Thyroid gland (tissue), 4 donors: ENCODE results near the gene SLC8A2. TPM values are rescaled to one million over a fixed set of nuclear protein-coding genes. Genes with fewer than 3 reads are reported as not detected.

Experiments
- DNase-seq, 2 donors: peaks; one replicate each; pipeline ENCODE4 v3.0.0-alpha.2; 2019
- H3K27ac ChIP-seq, 3 donors: fragments of 200-600 bp; sonication (generic); 1 replicate in 2 of 3; 2 replicates in 1 of 3; pipeline ENCODE4 v1.5.1; 2016 to 2019; ENCODE audit warnings: mild to moderate bottlenecking in 1 of 3, moderate library complexity in 1 of 3
- H3K27me3 ChIP-seq: fragments of 200-600 bp; sonication (generic); one replicate; pipeline ENCODE4 v1.5.1; 2019
- H3K36me3 ChIP-seq, 2 donors: fragments of 200-600 bp; sonication (generic); one replicate each; pipeline ENCODE4 v1.5.1; 2016 to 2019
- H3K4me1 ChIP-seq, 2 donors: fragments of 200-600 bp; sonication (generic); one replicate each; pipeline ENCODE4 v1.5.1; 2017 to 2019
- H3K4me3 ChIP-seq, 3 donors: fragments of 200-600 bp; sonication (generic); replicated peaks in 1 of 3; 1 replicate in 2 of 3; 2 replicates in 1 of 3; pipeline ENCODE4 v1.5.1; 2016; ENCODE audit warnings: mild to moderate bottlenecking in 1 of 3
- H3K9me3 ChIP-seq: fragments of 200-600 bp; sonication (generic); one replicate; pipeline ENCODE4 v1.5.1; 2017
- CTCF ChIP-seq, 6 experiments: fragments of 200-600 bp in 3 of 6; fragments of 450-650 bp in 3 of 6; sonication (generic) in 3 of 6; IDR thresholded peaks; one replicate each; pipeline ENCODE4 v1.5.1; 2016 to 2019; ENCODE audit warnings: antibody characterized with exemption in 6 of 6, mild to moderate bottlenecking in 2 of 6, inconsistent platforms in 1 of 6, moderate library complexity in 1 of 6
- POLR2A ChIP-seq, 2 donors: fragments of 450-650 bp; IDR thresholded peaks; one replicate each; pipeline ENCODE4 v1.6.1; 2017; ENCODE audit warnings: antibody characterized with exemption in 2 of 2, mild to moderate bottlenecking in 2 of 2, moderate library complexity in 1 of 2
- WGBS, 2 donors: methylation state at CpG; one replicate each; pipeline ENCODE4 v1.1.5; 2017; 5-methylcytosine and 5-hydroxymethylcytosine counted together
- intact Hi-C: fragments of 100-400 bp; cut with DNase I; formaldehyde crosslinking; loops from one replicate; pipeline ENCODE4 v1.15.1; 2023
- total RNA-seq, 4 donors: library from RNA; depleted of rRNA; stranded (reverse); fragments of >200 nt; gene quantifications; one replicate each; pipeline ENCODE4 v1.2.3, GENCODE V29; 2016

SLC8A2 gene
- total RNA-seq, 4 donors from 2014 or later = 0.29 to 0.59 TPM; not detected in 2

- H3K36me3 ChIP-seq = peaks cover 37 to 39% of the 10 kb centered on the region in 2 donors
Observed at GRCh38 chr19:47491358-47492136, 19.9 kb upstream of the SLC8A2 start.

GRCh38 chr19:47490847-47491246 is 19.2 kb upstream of the SLC8A2 start:
- H3K27ac ChIP-seq = peak overlapping the region in 2 of 3 donors; percentile 1 to 12
- H3K27me3 ChIP-seq = no peaks in the 10 kb centered on the region
- TF ChIP-seq POLR2A (IDR thresholded peaks at IDR 0.05) (no peak), CTCF (IDR thresholded peaks at IDR 0.05) (no peak)
- no peaks in the 10 kb centered on the region for H3K9me3 ChIP-seq
- WGBS, 2 donors = 49 to 60% methylated on average over 2 to 3 of the region's 3 CpGs
- peaks cover 0 to 15% of the 10 kb centered on the region in 2 donors for H3K4me1 ChIP-seq
- no peak overlapping the region for H3K4me3 ChIP-seq
- H3K36me3 ChIP-seq = peaks cover 35 to 39% of the 10 kb centered on the region in 2 donors
- intact Hi-C loops = no loop called here
- DNase-seq = peak; percentile 33 to 34

More at GRCh38 chr19:47491358-47492136, 19.9 kb upstream of the SLC8A2 start:
- DNase-seq = no peak
- WGBS, 2 donors = 85 to 90% methylated on average over 20 to 21 of the region's 22 CpGs
- intact Hi-C loops = no loop called here
- Histone ChIP-seq H3K4me3 (no peak overlapping the region), H3K9me3 (no peaks in the 10 kb centered on the region), H3K4me1 (peaks cover 0 to 15% of the 10 kb centered on the region in 2 donors), H3K27me3 (no peaks in the 10 kb centered on the region), H3K27ac (peak overlapping the region in 2 of 3 donors; percentile 1 to 12)
- TF ChIP-seq POLR2A (IDR thresholded peaks at IDR 0.05) (no peak), CTCF (IDR thresholded peaks at IDR 0.05) (no peak)

GRCh38 chr19:47490031-47490430 is 18.3 kb upstream of the SLC8A2 start:
- Histone ChIP-seq H3K27me3 (no peaks in the 10 kb centered on the region), H3K9me3 (no peaks in the 10 kb centered on the region), H3K4me1 (peaks cover 0 to 16% of the 10 kb centered on the region in 2 donors), H3K27ac (no peak overlapping the region), H3K36me3 (peaks cover 30 to 36% of the 10 kb centered on the region in 2 donors), H3K4me3 (no peak overlapping the region)
- 88 to 91% methylated on average over 7 of the region's 7 CpGs for WGBS, 2 donors
- intact Hi-C loops = no loop called here
- DNase-seq = no peak
- TF ChIP-seq CTCF (IDR thresholded peaks at IDR 0.05) (no peak), POLR2A (IDR thresholded peaks at IDR 0.05) (no peak)

GRCh38 chr19:47489072-47489914 is 17.6 kb upstream of the SLC8A2 start:
- Histone ChIP-seq H3K4me1 (peaks cover 5 to 19% of the 10 kb centered on the region in 2 donors), H3K27me3 (no peaks in the 10 kb centered on the region), H3K4me3 (no peak overlapping the region), H3K9me3 (no peaks in the 10 kb centered on the region), H3K27ac (no peak overlapping the region), H3K36me3 (peaks cover 27 to 36% of the 10 kb centered on the region in 2 donors)
- intact Hi-C loops = no loop called here
- no peak for DNase-seq
- WGBS, 2 donors = 84% methylated on average over 15 to 16 of the region's 17 CpGs
- TF ChIP-seq CTCF (IDR thresholded peaks at IDR 0.05) (no peak), POLR2A (IDR thresholded peaks at IDR 0.05) (no peak)
